ENCODE results near the gene ADH5. TPM values are rescaled to one million over a fixed set of nuclear protein-coding genes. Genes with fewer than 3 reads are reported as not detected.
A peak's percentile ranks its signal among the peaks of the same experiment; 100 is the strongest.
"Not testable (repeated sequence)": the region's sequence is repeated elsewhere in the genome, so short reads cannot be mapped to it uniquely, and the experiment has no call there.

Gene ADH5
- total RNA-seq, 1 donor from 2014 or later, result 118 TPM

- DNase-seq (ENCODE audit: low read depth), result peak; percentile 8
Observed at GRCh38 chr4:99033956-99034355, 54.6 kb downstream of the ADH5 start.

GRCh38 chr4:99029852-99030251 is 58.7 kb downstream of the ADH5 start:
- no peak for DNase-seq (ENCODE audit: low read depth)

- DNase-seq (ENCODE audit: low read depth), result no peak
Observed at GRCh38 chr4:99029018-99029735, 59.4 kb downstream of the ADH5 start.

- no peak for DNase-seq (ENCODE audit: low read depth)
Observed at GRCh38 chr4:99028187-99028586, 60.4 kb downstream of the ADH5 start.

- DNase-seq (ENCODE audit: low read depth), result no peak
Observed at GRCh38 chr4:99027304-99027703, 61.3 kb downstream of the ADH5 start.

GRCh38 chr4:99025506-99025905 is 63.1 kb downstream of the ADH5 start:
- no peak for DNase-seq (ENCODE audit: low read depth)

- DNase-seq (ENCODE audit: low read depth), result peak; percentile 3
Observed at GRCh38 chr4:99024481-99025275, 63.9 kb downstream of the ADH5 start.

- DNase-seq (ENCODE audit: low read depth), result not testable (repeated sequence)
Observed at GRCh38 chr4:99023800-99024251, 64.8 kb downstream of the ADH5 start.

GRCh38 chr4:99022566-99022965 is 66.0 kb downstream of the ADH5 start:
- no peak for DNase-seq (ENCODE audit: low read depth)

GRCh38 chr4:99021386-99021785 is 67.2 kb downstream of the ADH5 start:
- no peak for DNase-seq (ENCODE audit: low read depth)

Other genes with a start within 250 kb of the ADH5 start
- gene EIF4E, start 159.7 kb downstream of the ADH5 start, total RNA-seq, result 93.1 and 132 TPM in 2 replicates
- gene METAP1, start 93.1 kb downstream of the ADH5 start, total RNA-seq, result 40.4 and 44.6 TPM in 2 replicates
- not detected in 2 replicates for gene ADH4, start 55.5 kb upstream of the ADH5 start, total RNA-seq
- gene ADH6, start 130.5 kb upstream of the ADH5 start, total RNA-seq, result not detected in 2 replicates
- not detected in 2 replicates for gene ADH1A, start 202.2 kb upstream of the ADH5 start, total RNA-seq
- not detected in 2 replicates for gene ADH1B, start 232.6 kb upstream of the ADH5 start, total RNA-seq

All from myocyte (in vitro differentiated cells).